HG03064 (cell line): ENCODE measurements around the gene PGRMC2.

Experiments
- ATAC-seq: cut with Tn5 transposase; IDR thresholded peaks from one replicate; pipeline ENCODE4 v1.9.1; 2021; ENCODE audit warnings: low read depth; ENCODE audit not compliant: unreplicated experiment

The PGRMC2 gene

DNA sequence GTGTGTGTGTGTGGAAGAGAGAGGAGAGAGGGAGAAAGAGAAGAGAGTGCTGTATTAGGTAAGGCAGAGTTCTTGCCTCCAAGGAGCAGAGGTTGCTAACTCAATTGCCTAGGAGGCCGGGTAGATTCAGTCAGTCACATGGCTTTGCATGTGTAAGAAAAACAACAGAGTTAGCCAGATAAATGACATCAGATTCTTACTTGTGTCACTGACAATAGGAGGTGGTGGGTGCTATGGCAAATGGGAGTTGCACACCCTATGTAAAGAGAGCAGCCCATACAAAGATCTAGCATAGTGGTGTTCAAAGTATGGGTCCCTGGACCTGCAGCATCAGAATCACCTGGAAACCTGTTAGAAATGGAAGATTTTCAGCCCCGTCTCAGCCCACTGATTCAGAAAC is 14.4 kb upstream of the PGRMC2 start:
- ATAC-seq, result no peak

GRCh38 chr4:128299848-128300247 is 12.2 kb upstream of the PGRMC2 start:
- ATAC-seq, result no peak

DNA sequence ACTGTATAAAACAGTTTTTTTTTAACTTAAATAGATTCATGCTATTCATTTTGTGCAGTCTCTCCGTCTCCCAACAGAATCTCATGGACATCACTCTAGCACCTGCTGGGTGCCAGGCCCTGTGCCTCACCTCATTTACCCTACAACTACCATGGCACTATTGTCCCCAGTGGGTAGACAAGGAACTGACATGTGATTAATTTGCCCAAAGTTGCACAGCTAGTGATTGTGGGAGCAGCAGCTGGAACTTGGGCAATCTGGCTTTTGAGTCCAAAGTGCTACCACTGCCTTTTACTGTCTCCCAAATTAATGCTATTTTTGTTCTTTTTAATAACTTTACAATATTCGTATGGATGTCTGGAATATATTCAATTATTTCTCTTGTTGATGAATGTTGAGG is 11.2 kb upstream of the PGRMC2 start:
- ATAC-seq, result no peak

DNA sequence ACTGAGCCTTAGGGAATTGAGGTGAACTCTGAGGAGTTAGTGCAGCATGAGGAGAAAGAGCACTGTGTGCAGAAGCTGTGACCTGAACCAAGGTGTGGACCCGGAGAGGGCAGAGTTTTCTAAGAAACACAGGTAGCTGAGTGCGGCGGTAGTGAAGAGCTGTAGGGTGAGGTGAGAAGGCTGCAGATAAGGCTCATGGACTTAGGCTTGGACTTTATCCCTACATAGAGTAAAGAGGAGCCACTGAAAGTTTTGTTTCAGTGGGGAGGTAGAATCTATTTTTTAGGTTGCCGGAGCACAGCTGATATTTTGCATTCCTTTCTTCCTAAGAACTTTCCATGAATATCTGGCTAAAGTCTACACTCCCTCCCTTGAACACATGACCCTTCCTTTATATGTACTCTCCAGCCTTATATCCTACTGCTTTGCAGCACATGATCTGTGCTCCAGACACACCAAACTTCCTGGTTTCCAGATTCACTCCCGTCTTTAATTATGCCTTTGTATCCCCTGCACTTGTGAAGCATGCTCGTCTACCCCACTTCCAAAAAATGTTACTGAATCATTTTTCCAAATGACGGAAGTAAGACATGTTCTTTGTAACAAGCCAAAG is 10.6 kb upstream of the PGRMC2 start:
- ATAC-seq, result no peak

DNA sequence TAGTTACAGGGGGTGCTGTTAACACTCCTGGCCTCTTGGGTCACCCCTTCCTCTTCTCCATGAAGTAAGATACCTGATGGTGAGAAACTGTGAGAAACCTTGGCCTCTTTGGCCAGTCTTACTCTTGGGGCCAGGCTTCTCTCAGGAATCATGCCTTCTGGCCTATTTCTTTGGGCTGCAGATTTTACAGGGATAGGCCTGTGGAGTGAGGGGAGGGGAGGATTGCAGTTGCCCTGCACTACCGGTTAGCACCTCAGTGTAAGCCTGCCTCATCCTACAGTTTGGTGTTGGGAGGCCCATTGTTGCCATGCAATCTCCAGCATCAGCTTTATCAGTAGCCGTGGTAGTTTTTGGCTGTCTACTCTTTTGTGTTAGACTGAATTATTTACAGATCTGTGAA is 7.6 kb upstream of the PGRMC2 start:
- ATAC-seq, result no peak

DNA sequence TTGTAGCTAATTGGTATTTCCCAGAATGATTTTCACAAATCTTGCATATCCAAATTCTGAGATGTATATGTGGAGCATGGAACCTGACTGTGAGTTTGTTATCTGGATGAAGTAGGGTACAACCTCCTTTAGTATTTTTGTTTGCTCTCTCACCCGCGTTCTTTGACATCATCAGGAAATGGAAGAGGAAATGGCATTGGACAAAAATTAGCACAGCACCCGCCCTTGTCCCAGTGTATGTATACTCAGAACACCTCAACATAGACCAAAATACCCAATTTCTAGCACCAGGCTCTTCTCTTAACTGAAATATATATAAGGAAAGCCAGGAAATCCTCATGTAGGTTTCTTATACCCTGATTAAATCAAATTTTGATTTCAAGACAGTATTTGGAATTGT is 6.9 kb upstream of the PGRMC2 start:
- no peak for ATAC-seq

DNA sequence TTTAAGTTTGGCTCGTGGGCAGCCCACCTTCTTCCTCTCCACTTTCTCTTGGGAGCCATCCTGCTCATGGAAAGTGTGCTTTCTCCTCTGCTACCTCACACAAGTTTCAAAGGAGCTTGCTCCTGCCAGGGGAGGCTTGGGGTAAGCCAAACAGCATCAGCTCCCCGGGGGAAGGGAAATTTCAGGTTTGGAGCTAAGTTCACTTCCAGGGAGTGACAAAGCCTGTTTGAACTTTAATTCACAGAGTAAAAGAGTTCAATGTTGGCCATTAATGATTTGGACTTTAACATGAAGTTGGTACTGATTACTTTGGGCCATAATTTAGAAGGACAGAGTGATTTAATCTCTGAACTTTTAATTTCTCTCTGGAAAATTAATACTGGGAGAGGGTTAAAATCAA is 4.7 kb upstream of the PGRMC2 start:
- ATAC-seq, result no peak

GRCh38 chr4:128291096-128291495 is 3.5 kb upstream of the PGRMC2 start:
- ATAC-seq, result no peak

GRCh38 chr4:128290526-128290925 is 2.9 kb upstream of the PGRMC2 start:
- no peak for ATAC-seq

DNA sequence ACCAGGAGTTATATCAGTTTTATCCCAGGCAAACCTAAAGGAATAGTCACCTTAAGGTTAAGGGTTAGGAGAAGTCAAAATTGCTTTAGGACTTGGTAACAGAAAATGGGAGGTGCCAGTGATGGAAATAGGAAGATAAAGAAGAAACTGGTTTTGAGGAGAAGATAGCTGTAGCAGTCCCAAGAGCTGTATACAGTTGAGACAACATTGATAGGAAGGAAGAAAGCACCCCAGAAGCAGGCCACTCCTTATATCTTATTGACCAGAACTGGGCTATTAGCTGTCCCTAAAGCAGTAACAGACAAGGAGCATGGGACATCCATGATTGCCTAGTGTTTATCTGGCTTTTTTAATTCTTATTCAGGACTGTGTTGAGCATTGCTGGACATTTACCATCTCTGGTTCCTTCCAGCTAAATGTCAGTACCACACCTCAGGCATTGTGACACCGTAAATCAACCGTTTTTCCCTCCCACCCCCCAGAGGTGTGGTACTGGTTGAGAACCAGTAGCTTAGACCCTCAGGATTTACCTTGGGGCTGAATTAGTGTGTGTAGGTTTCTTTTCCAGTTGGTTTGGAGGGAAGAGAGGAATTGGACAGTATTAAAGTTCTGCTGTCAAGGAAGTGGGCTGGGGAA is 2.0 kb upstream of the PGRMC2 start:
- ATAC-seq, result no peak

GRCh38 chr4:128288689-128289106 is 1.1 kb upstream of the PGRMC2 start:
- no peak for ATAC-seq

- ATAC-seq, result peak; percentile 83
Observed at GRCh38 chr4:128287871-128288688, 467 bp upstream of the PGRMC2 start.

GRCh38 chr4:128286474-128287058 is 1.0 kb downstream of the PGRMC2 start:
- no peak for ATAC-seq

DNA sequence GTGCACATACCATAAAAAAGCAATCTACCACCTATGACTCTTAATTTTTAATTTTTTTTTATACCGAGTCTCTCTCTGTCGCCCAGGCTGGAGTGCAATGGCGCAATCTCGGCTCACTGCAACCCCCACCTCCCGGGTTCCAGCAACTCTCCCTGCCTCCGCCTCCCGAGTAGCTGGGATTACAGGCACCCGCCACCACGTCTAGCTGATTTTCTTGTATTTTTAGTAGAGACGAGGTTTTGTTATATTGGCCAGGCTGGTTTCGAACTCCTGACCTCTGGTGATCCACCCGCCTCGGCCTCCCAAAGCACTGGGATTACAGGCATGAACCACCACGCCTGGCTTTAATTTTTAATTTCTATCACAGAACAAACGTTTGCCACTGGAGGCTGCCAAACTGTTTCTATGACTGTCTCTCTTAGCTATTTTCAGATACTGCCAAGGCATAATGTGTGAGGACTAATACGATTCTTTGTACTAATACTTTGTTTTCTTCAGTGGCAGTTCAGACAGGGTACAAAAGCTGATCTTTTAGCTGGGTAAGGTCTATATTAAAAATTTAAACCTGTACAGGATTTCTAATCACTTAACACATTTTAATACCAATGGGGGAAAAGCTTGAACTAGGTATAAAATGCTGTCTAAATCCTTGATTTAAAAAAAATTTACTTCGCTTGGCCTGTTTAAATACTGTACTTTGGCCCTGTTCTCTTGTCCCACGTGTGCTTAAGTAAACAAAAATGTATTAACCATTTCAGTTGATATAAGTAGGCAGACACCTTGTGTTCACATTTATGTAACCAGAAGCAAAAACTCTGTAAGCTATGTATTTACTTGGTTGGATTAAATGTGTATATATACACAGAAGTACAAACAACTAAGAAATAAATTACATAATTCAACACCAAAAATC is 2.3 kb downstream of the PGRMC2 start:
- ATAC-seq, result no peak

DNA sequence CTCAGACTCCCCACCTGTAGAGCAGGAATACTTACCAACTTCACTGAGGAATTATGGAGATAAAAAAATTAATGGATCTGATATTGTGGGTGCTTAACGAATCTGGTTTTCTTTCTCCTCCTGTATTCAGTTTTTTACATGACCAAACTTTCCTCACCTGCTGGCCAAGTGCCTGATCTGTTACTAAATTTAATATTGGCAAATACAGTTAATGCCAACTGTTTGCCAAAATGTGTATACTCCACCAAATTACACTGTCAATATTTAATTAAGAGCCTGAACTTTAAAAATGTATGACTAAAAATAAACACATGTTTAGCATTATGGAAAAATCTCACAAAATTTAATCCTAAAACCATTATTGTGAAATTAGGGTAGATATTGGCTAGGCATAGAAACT is 3.3 kb downstream of the PGRMC2 start:
- ATAC-seq, result no peak

DNA sequence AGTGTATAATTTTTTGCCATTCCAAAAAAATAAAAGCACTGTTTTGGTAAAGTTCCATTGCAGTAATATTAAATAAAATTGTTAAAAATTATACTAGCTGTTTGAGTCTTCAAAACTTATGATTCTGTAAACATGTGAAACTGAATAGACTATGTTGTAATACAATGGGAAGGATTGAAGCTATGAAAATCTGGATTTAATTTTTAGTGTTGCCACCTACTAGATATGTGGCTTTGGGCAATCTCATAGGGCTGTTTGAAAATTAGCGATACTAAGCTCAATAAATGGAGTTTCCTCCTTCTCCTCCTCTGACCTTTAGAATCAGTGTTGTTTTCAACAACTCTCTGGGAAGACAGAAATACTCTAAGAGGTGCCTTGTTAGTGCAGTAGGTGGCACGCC is 4.5 kb downstream of the PGRMC2 start:
- ATAC-seq, result no peak

GRCh38 chr4:128282516-128282915 is 5.1 kb downstream of the PGRMC2 start:
- no peak for ATAC-seq

DNA sequence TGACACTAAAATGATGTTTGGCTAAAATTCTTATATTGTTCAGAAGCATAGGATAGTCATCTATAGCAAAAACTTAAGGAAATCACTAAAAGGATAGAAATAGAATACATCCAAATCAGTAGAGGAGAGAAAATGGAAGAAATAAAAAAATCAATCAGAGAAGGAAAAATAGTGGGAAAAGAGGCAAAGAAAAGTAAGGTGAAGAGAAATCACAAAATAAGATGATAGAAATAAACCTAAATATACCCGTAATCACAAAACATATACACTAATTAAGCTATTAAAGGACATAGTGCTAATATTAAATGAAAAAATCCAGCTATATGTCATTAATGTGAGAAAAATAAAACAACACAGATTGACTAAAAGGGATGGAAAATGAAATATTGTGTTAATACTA is 6.3 kb downstream of the PGRMC2 start:
- ATAC-seq, result no peak

- ATAC-seq, result no peak
Observed at GRCh38 chr4:128279624-128280225, 7.9 kb downstream of the PGRMC2 start.

- no peak for ATAC-seq
Observed at GRCh38 chr4:128277856-128278255, 9.8 kb downstream of the PGRMC2 start.
